Glutamatergic neuron (in vitro differentiated cells): ENCODE measurements around the gene PIGU. TPM values are rescaled to one million over a fixed set of nuclear protein-coding genes. Genes with fewer than 3 reads are reported as not detected.
A peak's percentile ranks its signal among the peaks of the same experiment; 100 is the strongest.
"Not testable (repeated sequence)": the region's sequence is repeated elsewhere in the genome, so short reads cannot be mapped to it uniquely, and the experiment has no call there.

Experiments
- DNase-seq: peaks from one replicate; pipeline ENCODE4 v3.0.0; 2022
- H3K27ac Mint-ChIP-seq: one replicate; pipeline ENCODE4 v1.8.0; 2020; ENCODE audit warnings: mild to moderate bottlenecking, mixed read lengths, inconsistent platforms; ENCODE audit not compliant: unreplicated experiment
- H3K27me3 Mint-ChIP-seq: one replicate; pipeline ENCODE4 v1.8.0; 2020; ENCODE audit warnings: mild to moderate bottlenecking, moderate library complexity, mixed read lengths, inconsistent platforms; ENCODE audit not compliant: unreplicated experiment
- H3K36me3 Mint-ChIP-seq: one replicate; pipeline ENCODE4 v1.8.0; 2020; ENCODE audit warnings: mild to moderate bottlenecking, mixed read lengths, inconsistent platforms; ENCODE audit not compliant: unreplicated experiment
- H3K4me1 Mint-ChIP-seq: one replicate; pipeline ENCODE4 v1.8.0; 2020; ENCODE audit warnings: mild to moderate bottlenecking, low read depth, mixed read lengths, inconsistent platforms; ENCODE audit not compliant: unreplicated experiment
- H3K4me3 Mint-ChIP-seq: one replicate; pipeline ENCODE4 v1.8.0; 2020; ENCODE audit warnings: mild to moderate bottlenecking, mixed read lengths, inconsistent platforms; ENCODE audit not compliant: unreplicated experiment
- H3K9me3 Mint-ChIP-seq: one replicate; pipeline ENCODE4 v1.8.0; 2020; ENCODE audit warnings: mild to moderate bottlenecking, moderate library complexity, mixed read lengths, inconsistent platforms; ENCODE audit not compliant: unreplicated experiment
- total RNA-seq: library from RNA; stranded (reverse); fragmentation: NEBNext Ultra II Directional; extraction: Animal tissue kit (Norgen Biotek cat#: 25700); gene quantifications from one replicate; pipeline ENCODE4 v1.2.1, GENCODE V29; 2021; ENCODE audit not compliant: unreplicated experiment
- TF ChIP-seq, protein P1 (sequence below): fragments of 200-600 bp; sonication (generic); IDR thresholded peaks from one replicate; pipeline ENCODE4 v1.5.0; 2021; ENCODE audit not compliant: partially characterized antibody, unreplicated experiment

The PIGU gene
- total RNA-seq, 1 donor from 2014 or later, result 19.4 TPM

GRCh38 chr20:34517114-34517505, 159.8 kb downstream of the PIGU start:
- DNase-seq, result no peak
- peaks cover 8% of the 10 kb centered on the region for H3K27me3 Mint-ChIP-seq
- H3K4me1 Mint-ChIP-seq, result peaks cover 11% of the 10 kb centered on the region
- H3K9me3 Mint-ChIP-seq, result peaks cover 14% of the 10 kb centered on the region
- TF ChIP-seq, protein P1, sequence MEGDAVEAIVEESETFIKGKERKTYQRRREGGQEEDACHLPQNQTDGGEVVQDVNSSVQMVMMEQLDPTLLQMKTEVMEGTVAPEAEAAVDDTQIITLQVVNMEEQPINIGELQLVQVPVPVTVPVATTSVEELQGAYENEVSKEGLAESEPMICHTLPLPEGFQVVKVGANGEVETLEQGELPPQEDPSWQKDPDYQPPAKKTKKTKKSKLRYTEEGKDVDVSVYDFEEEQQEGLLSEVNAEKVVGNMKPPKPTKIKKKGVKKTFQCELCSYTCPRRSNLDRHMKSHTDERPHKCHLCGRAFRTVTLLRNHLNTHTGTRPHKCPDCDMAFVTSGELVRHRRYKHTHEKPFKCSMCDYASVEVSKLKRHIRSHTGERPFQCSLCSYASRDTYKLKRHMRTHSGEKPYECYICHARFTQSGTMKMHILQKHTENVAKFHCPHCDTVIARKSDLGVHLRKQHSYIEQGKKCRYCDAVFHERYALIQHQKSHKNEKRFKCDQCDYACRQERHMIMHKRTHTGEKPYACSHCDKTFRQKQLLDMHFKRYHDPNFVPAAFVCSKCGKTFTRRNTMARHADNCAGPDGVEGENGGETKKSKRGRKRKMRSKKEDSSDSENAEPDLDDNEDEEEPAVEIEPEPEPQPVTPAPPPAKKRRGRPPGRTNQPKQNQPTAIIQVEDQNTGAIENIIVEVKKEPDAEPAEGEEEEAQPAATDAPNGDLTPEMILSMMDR, result no peak
- no peaks in the 10 kb centered on the region for H3K36me3 Mint-ChIP-seq
- H3K4me3 Mint-ChIP-seq, result peak overlapping the region; percentile 98
- peak overlapping the region; percentile 98 for H3K27ac Mint-ChIP-seq

GRCh38 chr20:34516247-34517113, 160.4 kb downstream of the PIGU start, which contains the start of gene DYNLRB1:
Gene DYNLRB1 (plus strand): TSS chr20:34516422. CDS start chr20:34516459, 37 bp downstream.
- H3K4me1 Mint-ChIP-seq, result peaks cover 11% of the 10 kb centered on the region
- H3K9me3 Mint-ChIP-seq, result peaks cover 14% of the 10 kb centered on the region
- peaks cover 7% of the 10 kb centered on the region for H3K27me3 Mint-ChIP-seq

DNA sequence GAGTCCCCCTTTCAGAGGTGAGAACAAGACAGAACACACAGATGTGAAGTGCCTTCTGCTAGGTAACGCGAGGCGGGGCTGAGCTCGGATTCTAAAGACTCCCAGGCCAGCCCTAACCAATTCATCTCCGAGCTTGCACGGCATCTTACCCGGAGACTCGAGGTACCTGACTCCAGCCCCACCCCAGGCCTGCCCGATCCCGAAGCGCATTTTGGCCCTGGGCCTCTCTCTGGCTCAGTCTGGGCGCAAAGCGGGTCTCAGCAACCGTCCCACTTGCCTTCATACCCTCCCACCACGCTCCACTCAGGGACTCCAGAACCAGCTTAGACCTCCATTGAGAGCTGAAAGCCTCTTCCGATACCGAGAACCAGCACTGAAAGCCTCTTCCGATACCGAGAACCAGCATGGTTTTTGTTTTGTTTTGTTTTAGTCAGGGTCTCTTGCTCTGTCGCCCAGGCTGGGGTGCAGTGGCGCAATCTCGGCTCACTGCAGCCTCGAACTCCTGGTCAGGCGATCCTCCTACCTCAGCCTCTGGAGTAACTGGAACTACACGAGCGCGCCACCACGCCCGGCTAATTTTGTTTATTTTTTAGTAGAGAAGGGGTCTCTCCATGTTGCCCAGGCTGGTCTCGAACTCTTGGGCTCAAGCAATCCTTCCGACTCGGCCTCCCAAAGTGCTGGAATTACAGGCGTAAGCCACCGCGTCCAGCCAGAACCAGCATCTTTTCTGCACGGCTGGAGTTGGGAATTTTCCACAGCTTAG, 161.2 kb downstream of the PIGU start:
- peak overlapping the region; percentile 98 for H3K4me3 Mint-ChIP-seq
- peaks cover 11% of the 10 kb centered on the region for H3K4me1 Mint-ChIP-seq
- H3K27me3 Mint-ChIP-seq, result peaks cover 7% of the 10 kb centered on the region
- peak; percentile 77 for DNase-seq
- H3K36me3 Mint-ChIP-seq, result no peaks in the 10 kb centered on the region
- H3K9me3 Mint-ChIP-seq, result peaks cover 14% of the 10 kb centered on the region
- TF ChIP-seq, protein P1, result no peak
- peak overlapping the region; percentile 98 for H3K27ac Mint-ChIP-seq

More at GRCh38 chr20:34516247-34517113, 160.4 kb downstream of the PIGU start, which contains the start of gene DYNLRB1:
- Mint-ChIP-seq H3K36me3 (no peaks in the 10 kb centered on the region), H3K27ac (peak within 1 kb of the TSS; percentile 98), H3K4me3 (peak within 1 kb of the TSS; percentile 98)
- TF ChIP-seq, protein P1, result no peak
- peak; percentile 99 for DNase-seq

GRCh38 chr20:34514897-34515483, 161.9 kb downstream of the PIGU start:
- peaks cover 11% of the 10 kb centered on the region for H3K4me1 Mint-ChIP-seq
- peaks cover 14% of the 10 kb centered on the region for H3K9me3 Mint-ChIP-seq
- H3K27me3 Mint-ChIP-seq, result peaks cover 7% of the 10 kb centered on the region
- peak overlapping the region; percentile 98 for H3K4me3 Mint-ChIP-seq
- peak overlapping the region; percentile 98 for H3K27ac Mint-ChIP-seq
- DNase-seq, result no peak
- H3K36me3 Mint-ChIP-seq, result no peaks in the 10 kb centered on the region
- TF ChIP-seq, protein P1, result no peak

DNA sequence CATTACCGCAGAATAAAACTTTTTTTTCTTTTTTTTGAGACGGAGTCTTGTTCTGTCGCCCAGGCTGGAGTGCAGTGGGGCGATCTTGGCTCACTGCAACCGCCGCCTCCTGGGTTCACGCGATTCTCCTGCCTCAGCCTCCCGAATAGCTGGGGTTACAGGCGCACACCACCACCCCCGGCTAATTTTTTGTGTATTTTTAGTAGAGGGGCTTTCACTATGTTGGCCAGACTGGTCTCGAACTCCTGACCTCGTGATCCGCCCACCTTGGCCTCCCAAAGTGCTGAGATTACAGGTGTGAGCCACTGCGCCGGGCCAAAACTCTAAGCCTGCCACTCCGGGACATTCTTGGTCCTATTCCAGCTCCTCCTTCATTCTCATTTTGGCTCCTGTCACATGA, 162.9 kb downstream of the PIGU start:
- peak overlapping the region; percentile 98 for H3K4me3 Mint-ChIP-seq
- not testable (repeated sequence) for H3K27me3 Mint-ChIP-seq, H3K36me3 Mint-ChIP-seq, DNase-seq
- H3K4me1 Mint-ChIP-seq, result peaks cover 11% of the 10 kb centered on the region
- H3K27ac Mint-ChIP-seq, result peak overlapping the region; percentile 73
- peaks cover 14% of the 10 kb centered on the region for H3K9me3 Mint-ChIP-seq
